ENCODE results near the gene WDR93. TPM values are rescaled to one million over a fixed set of nuclear protein-coding genes. Genes with fewer than 3 reads are reported as not detected.

WDR93 gene
- total RNA-seq, 4 donors from 2014 or later: 0.28 to 1.1 (median 0.36) TPM; not detected in 1

DNA sequence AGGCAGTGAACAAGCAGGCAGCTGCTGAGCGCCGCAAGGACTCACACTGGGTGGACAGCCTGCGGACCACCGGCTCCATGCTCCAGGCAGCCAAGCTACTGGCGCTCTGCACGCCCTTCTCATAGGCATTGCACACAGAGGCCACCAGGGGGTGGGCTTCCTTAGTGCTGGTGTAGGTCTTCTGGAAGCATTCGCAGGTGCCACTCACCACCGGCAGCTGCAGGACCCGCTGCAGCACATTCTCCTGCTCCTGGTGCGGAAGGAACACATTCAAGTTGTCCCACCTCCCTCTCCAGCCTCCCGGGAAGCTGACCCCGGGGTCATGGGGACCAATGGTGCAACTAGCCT, 17.5 kb upstream of the WDR93 start:
- no peak for TF ChIP-seq CTCF (IDR thresholded peaks at IDR 0.05)
- no peak for ATAC-seq (ENCODE audit: low FRiP score)
- no peak for DNase-seq (ENCODE audit: low spot score)

- no peak for ATAC-seq (ENCODE audit: low FRiP score)
These were observed 16.1 kb upstream of the WDR93 start for GRCh38 chr15:89674526-89674925.

GRCh38 chr15:89675606-89676005, 15.0 kb upstream of the WDR93 start:
- no peak for TF ChIP-seq CTCF (IDR thresholded peaks at IDR 0.05)
- ATAC-seq (ENCODE audit: low FRiP score) (no peak), DNase-seq (ENCODE audit: low spot score) (no peak)

More at GRCh38 chr15:89674526-89674925, 16.1 kb upstream of the WDR93 start:
- DNase-seq (ENCODE audit: low spot score): no peak
- no peak for TF ChIP-seq CTCF (IDR thresholded peaks at IDR 0.05)

DNA sequence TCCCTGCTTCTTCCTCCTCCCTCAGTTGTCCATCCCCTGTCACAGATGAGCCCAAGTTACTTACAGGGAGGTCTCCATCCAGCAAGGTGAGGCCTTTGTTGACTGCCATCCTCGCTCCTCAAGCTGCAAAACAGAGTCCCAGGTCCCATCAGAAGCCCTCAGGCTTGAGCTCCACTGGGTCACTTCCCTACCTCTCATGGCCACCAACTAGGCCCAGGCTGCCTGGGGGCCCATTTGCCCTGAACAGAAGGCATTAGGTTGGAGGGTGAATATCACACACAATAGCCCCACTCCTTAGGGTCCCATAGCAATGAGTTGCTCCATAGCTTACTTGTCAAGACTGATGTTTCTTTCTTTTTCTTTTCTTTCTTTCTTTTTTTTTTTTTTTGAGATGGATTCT, 13.2 kb upstream of the WDR93 start:
- TF ChIP-seq CTCF (IDR thresholded peaks at IDR 0.05): no peak
- ATAC-seq (ENCODE audit: low FRiP score) (no peak), DNase-seq (ENCODE audit: low spot score) (no peak)

DNA sequence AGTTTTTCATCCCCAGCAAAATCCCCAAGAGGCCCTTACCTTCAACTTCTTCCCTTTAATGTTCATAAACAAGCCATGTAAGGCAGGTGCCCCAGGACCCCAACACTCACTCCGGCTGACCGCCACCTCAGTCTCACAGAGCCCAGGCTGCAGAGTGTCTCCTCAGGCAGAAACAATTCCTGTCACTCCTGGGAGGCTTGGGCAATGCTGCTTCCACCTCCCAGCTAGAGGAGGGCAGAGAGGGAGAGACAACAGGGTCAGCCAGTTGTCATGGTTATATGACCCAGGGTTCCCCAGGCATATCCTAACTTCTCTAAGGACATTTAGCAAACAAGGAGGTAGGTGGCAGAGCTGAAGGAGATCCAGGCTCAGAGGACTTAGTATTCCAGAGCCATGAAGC, 11.4 kb upstream of the WDR93 start, which contains the start of gene PLIN1:
Gene PLIN1 (minus strand): TSS at position 156 of the 400 bp plus-strand sequence. CDS start 1,878 bp downstream, outside the sequence.
- peak; percentile 22 for ATAC-seq (ENCODE audit: low FRiP score)
- no peak for TF ChIP-seq CTCF (IDR thresholded peaks at IDR 0.05)
- no peak for DNase-seq (ENCODE audit: low spot score)

DNA sequence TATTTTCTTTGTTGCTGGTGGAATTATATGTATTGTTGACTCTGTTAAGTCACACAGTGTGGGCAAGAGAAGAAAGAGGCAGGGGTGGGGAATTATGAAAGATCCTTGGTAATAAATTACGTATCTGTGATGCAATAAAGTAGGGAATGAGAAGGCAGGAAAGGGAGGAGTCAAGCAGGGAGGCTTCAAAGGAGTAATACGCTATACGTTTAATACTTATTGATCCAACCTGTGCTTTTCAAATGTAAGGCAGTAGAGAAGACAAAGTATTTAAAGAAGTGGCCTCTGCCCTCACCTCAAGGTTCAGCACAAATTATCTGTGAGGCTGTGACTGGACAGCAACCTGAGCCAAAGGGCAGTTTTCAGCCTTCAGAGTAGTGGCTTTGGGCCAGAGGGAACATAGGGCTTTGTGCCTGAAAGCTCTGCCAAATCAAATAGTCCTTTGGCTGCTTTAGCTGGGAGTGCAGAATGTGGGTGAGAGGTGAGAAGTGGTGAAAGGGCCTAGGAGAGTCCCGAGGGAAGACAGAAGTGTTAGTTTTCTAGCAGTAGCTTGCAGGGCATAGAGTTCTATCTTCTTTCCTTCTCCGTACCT, 10.2 kb upstream of the WDR93 start:
- ATAC-seq (ENCODE audit: low FRiP score) (peak; percentile 92), DNase-seq (ENCODE audit: low spot score) (no peak)
- TF ChIP-seq CTCF (IDR thresholded peaks at IDR 0.05): no peak

DNA sequence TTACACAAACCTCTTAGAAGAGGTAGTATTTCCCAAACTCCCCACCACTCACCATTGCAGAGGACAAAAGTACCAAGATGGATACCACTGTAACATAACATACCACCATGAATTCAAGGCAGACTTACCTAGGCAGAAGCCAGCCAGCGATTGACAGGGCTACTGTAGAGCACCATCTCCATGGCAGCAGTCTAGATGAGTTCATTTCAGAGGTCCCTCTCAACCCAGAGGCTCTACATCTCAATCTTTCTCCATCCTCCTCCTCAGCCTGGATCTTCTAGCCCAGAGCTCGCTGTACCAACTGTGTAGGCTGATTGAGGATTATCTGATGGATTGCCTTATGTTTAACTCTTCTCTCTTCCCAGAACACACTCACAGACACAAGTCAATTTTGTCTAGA, 9.5 kb upstream of the WDR93 start:
- no peak for ATAC-seq (ENCODE audit: low FRiP score)
- TF ChIP-seq CTCF (IDR thresholded peaks at IDR 0.05): no peak

More for the DNA sequence above, 9.5 kb upstream of the WDR93 start:
- no peak for DNase-seq (ENCODE audit: low spot score)

Measured in omental fat pad (tissue), 4 donors.